Measurements from ENCODE around the gene GPR142. TPM values are rescaled to one million over a fixed set of nuclear protein-coding genes. Genes with fewer than 3 reads are reported as not detected.

GPR142 gene
- total RNA-seq, 1 donor from 2014 or later: not detected

GRCh38 chr17:74369221-74369620 lies 1.9 kb downstream of the GPR142 start:
- DNase-seq (ENCODE audit: low spot score) (no peak), ATAC-seq (no peak)

DNA sequence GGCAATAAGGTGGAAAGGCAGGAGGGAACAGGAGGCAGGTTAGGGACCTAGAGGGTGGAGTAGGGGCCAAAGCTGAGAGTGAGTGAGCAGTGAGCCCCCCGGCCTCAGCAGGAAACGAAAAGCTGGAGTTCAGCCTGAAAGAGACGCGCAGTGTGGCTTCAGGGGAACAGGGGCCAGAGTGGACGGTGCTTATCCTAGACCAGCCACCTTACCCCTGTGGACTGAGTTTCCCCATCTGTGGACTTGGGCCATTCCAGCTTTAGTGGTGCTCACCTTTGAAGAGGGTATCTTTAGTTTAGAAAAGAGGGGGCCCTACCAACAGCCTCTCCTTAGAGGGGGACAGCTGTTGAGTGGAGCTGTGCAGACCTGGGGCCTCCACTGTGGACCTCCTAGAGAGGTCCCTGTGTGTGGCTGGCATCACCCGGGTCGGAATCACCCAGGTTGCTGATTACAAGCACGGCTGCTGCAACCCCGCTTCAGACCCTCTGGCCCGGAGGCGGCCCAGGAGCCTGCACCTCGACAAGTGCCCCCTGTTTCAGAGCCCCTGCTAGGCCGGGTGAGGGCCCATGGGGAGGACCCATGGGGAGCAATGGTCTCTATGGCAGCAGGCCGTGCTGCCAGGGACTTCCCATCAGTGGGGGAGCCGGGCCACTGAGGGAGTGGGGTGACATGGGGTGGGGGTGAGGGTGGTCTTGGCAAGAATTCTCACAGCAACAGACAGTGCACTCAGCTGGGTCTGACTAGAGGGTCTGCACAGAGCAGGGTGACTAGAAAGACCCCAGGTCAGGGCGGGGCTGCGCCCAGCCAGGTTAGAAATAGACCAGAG lies 2.6 kb downstream of the GPR142 start:
- no peak for DNase-seq (ENCODE audit: low spot score)

GRCh38 chr17:74371653-74372147 lies 4.4 kb downstream of the GPR142 start:
- ATAC-seq (no peak), DNase-seq (ENCODE audit: low spot score) (no peak)

More for the DNA sequence above, 2.6 kb downstream of the GPR142 start:
- ATAC-seq: no peak

- no peak for DNase-seq (ENCODE audit: low spot score)
- no peak for ATAC-seq
Measured at GRCh38 chr17:74372426-74372825, 5.1 kb downstream of the GPR142 start.

- ATAC-seq: peak; percentile 97
- peak; percentile 71 for DNase-seq (ENCODE audit: low spot score)
Measured at GRCh38 chr17:74373838-74374606, 6.7 kb downstream of the GPR142 start.

DNA sequence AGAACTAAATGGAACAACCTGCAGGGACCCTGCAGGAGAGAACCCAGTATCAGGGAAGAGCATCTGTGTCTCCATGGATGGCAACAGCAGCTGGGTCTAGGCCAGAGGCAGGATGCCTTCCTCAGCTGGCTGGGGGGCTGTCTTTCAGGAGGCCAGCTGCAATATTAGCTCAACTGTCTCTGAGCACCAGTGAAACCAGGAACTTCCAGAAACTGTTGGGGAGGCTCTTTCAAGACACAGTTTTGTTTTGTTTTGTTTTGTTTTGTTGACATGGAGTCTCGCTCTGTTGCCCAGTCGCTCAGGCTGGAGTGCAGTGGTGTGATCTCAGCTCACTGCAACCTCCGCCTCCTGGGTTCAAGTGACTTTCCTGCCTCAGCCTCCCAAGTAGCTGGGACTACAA lies 7.6 kb downstream of the GPR142 start:
- no peak for ATAC-seq
- no peak for DNase-seq (ENCODE audit: low spot score)

- DNase-seq (ENCODE audit: low spot score) (peak; percentile 92), ATAC-seq (peak; percentile 97)
Measured at GRCh38 chr17:74379495-74380085, 12.3 kb downstream of the GPR142 start.

- peak; percentile 34 for ATAC-seq
- DNase-seq (ENCODE audit: low spot score): no peak
Measured at GRCh38 chr17:74380086-74380958, 13.0 kb downstream of the GPR142 start.

GRCh38 chr17:74380959-74381808 lies 13.9 kb downstream of the GPR142 start:
- no peak for ATAC-seq
- DNase-seq (ENCODE audit: low spot score): no peak

GRCh38 chr17:74383141-74383540 lies 15.8 kb downstream of the GPR142 start:
- DNase-seq (ENCODE audit: low spot score): no peak

DNA sequence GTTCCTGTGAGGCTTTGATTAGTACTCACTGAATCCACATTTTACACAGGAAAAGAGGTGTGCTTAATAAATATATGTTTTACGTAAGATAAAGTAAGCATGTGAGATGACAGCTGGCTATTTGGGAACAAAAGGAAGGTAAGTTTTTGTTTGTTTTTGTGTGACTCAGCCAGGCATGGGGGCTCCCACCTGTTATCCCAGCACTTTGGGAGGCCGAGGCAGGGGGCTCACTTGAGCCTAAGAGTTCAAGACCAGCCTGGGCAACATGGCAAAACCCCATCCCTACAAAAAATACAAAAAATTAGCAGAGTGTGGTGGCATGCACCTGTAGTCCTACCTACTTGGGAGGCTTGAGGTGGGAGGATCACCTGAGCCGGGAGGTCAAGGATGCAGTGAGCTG lies 17.9 kb downstream of the GPR142 start:
- no peak for ATAC-seq
- DNase-seq (ENCODE audit: low spot score): no peak

More at GRCh38 chr17:74383141-74383540, 15.8 kb downstream of the GPR142 start:
- ATAC-seq: no peak

- ATAC-seq (peak; percentile 49), DNase-seq (ENCODE audit: low spot score) (no peak)
Measured at GRCh38 chr17:74386386-74386785, 19.1 kb downstream of the GPR142 start.

DNA sequence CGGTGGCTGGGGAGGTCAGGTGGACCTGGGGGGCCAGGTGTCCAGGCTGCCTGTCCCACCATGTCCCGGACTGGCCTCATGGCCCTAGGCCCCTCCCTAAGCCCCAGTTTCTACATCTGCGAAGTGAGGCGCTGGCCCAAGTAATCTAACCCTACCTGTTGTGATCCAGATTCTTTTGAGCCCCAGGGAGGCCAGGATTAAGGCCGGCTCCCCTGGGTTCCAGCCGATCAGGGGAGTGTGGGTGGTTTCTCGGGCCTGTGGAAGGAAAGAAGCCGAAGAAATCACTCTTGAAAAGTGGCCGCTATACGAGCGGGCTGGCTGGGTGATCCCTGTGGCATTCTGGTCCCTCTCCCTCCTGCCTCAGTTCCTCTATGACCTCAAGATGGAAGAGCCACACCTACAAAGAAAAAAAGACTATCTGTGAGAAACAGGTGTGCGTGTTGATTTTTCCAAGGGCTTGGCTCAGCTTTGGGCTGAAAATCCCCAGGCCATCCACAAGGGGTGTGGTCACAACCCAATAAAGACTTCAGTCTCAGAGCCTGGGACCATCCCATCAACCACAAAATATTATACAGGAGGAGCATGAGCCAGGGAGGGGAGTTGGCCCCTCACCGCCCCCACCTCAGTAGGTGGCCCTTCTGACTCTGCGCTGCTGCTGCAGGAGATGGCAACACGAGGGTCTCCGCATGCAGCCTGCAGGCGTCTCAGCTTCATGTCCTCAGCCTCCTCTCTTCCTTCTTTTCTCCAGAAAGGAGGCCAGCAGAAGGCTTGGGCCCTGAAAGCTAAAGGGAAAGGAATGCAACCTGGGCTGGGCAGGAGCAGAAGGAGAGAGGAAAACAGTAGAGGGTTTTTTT lies 20.3 kb downstream of the GPR142 start:
- DNase-seq (ENCODE audit: low spot score) (no peak), ATAC-seq (no peak)

GRCh38 chr17:74389084-74389753 lies 21.9 kb downstream of the GPR142 start:
- DNase-seq (ENCODE audit: low spot score): no peak
- no peak for ATAC-seq

- ATAC-seq: no peak
- DNase-seq (ENCODE audit: low spot score): no peak
Measured at GRCh38 chr17:74389937-74390679, 22.8 kb downstream of the GPR142 start.

DNA sequence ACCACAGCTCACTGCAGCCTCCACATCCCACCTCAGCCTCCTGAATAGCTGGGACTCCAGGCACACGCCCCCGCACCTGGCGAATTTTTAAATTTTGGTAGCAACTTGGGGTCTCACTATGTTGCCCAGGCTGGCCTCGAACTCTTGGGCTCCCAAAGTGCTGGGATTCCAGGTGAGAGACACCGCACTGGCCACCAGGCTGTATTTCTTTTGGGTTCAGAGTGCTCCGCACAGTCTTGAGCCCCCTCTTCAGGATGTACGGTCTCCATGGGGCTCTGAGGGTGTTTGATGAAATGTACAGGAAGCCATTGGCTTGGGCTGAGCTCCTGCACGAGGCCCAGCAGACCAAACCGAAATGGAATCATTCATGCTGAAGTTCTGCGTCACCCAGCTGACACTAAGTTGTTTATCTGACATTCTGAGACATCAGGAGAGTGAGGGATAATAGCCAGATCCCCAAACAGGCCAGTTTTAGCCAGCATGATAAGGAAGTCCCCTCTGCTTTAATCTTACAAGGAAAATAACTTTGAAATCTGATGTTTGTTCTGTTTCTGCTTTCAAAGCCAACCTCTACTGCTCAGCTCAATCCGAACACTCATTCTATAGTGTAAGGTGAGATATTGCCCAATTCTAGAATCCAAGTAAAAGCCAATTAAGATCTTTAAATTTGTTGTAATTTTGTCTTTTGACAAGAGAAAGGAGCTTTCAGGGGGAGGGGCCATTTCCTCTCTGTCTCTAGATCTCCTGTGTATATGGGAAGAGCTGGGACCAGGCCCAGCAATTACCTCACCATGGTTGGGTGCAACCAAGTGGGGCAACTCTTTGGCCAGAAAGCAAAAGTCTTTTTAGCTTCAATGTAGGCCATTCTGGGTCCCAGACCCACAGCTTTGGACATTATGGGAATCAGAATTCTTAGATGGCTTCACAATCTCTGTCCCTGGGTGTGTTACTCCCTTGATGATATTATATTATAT lies 23.7 kb downstream of the GPR142 start:
- ATAC-seq: peak; percentile 54
- no peak for DNase-seq (ENCODE audit: low spot score)

Data from left lobe of liver (tissue), 2 donors.